ENCODE data around the gene PKD2. TPM values are rescaled to one million over a fixed set of nuclear protein-coding genes. Genes with fewer than 3 reads are reported as not detected.

Gene PKD2
- total and polyA plus RNA-seq, 2 of the 13 experiments (the other 11 are each of a cell fraction or from before 2014, with no cell fraction given), result 5.6 to 9.1 TPM

- TF ChIP-seq, protein P1, sequence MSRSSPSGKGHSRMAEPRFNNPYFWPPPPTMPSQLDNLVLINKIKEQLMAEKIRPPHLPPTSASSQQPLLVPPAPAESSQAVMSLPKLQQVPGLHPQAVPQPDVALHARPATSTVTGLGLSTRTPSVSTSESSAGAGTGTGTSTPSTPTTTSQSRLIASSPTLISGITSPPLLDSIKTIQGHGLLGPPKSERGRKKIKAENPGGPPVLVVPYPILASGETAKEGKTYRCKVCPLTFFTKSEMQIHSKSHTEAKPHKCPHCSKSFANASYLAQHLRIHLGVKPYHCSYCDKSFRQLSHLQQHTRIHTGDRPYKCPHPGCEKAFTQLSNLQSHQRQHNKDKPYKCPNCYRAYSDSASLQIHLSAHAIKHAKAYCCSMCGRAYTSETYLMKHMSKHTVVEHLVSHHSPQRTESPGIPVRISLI (CRISPR knock-in tag; IDR thresholded peaks at IDR 0.05; ENCODE audit: borderline replicate concordance), result no peak
- TF ChIP-seq CC2D1A (CRISPR knock-in tag; IDR thresholded peaks at IDR 0.05) (no peak), RFX3 (CRISPR knock-in tag; IDR thresholded peaks at IDR 0.05) (no peak), SALL2 (CRISPR knock-in tag; IDR thresholded peaks at IDR 0.05) (0 out of 2 replicates have a peak, but pooled peaks have one; percentile 39), KMT2B (CRISPR knock-in tag; IDR thresholded peaks at IDR 0.05) (0 out of 2 replicates have a peak, but pooled peaks have one; percentile 32), REXO4 (CRISPR knock-in tag; IDR thresholded peaks at IDR 0.05; ENCODE audit: borderline replicate concordance) (no peak), RXRA (CRISPR knock-in tag; IDR thresholded peaks at IDR 0.05) (no peak), MAFK (conservative IDR thresholded peaks at IDR 0.05 in 1 of 2, IDR thresholded peaks at IDR 0.05 in 1 of 2; ENCODE audit: low read length in 2 of 2) (no peak), ELF3 (CRISPR knock-in tag; IDR thresholded peaks at IDR 0.05) (peak; percentile 43; the same call in 1 of the 2 replicates), ZNF703 (CRISPR knock-in tag; IDR thresholded peaks at IDR 0.05; ENCODE audit: borderline replicate concordance) (no peak), E2F5 (CRISPR knock-in tag; conservative IDR thresholded peaks at IDR 0.05) (0 out of 2 replicates have a peak, but pooled peaks have one; percentile 45), TCF12 (IDR thresholded peaks at IDR 0.05) (no peak), TCF12 (CRISPR knock-in tag; IDR thresholded peaks at IDR 0.05) (peak; percentile 32; the same call in 1 of the 2 replicates), CREBL2 (CRISPR knock-in tag; IDR thresholded peaks at IDR 0.05; ENCODE audit: borderline replicate concordance) (no peak), YY1 (IDR thresholded peaks at IDR 0.05; ENCODE audit: insufficient read depth, insufficient replicate concordance, low read depth, low read length) (peak; percentile 13)
- TF ChIP-seq, protein P2, sequence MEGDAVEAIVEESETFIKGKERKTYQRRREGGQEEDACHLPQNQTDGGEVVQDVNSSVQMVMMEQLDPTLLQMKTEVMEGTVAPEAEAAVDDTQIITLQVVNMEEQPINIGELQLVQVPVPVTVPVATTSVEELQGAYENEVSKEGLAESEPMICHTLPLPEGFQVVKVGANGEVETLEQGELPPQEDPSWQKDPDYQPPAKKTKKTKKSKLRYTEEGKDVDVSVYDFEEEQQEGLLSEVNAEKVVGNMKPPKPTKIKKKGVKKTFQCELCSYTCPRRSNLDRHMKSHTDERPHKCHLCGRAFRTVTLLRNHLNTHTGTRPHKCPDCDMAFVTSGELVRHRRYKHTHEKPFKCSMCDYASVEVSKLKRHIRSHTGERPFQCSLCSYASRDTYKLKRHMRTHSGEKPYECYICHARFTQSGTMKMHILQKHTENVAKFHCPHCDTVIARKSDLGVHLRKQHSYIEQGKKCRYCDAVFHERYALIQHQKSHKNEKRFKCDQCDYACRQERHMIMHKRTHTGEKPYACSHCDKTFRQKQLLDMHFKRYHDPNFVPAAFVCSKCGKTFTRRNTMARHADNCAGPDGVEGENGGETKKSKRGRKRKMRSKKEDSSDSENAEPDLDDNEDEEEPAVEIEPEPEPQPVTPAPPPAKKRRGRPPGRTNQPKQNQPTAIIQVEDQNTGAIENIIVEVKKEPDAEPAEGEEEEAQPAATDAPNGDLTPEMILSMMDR (CRISPR knock-in tag; IDR thresholded peaks at IDR 0.05), result no peak
- TF ChIP-seq, protein P3, sequence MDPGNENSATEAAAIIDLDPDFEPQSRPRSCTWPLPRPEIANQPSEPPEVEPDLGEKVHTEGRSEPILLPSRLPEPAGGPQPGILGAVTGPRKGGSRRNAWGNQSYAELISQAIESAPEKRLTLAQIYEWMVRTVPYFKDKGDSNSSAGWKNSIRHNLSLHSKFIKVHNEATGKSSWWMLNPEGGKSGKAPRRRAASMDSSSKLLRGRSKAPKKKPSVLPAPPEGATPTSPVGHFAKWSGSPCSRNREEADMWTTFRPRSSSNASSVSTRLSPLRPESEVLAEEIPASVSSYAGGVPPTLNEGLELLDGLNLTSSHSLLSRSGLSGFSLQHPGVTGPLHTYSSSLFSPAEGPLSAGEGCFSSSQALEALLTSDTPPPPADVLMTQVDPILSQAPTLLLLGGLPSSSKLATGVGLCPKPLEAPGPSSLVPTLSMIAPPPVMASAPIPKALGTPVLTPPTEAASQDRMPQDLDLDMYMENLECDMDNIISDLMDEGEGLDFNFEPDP (CRISPR knock-in tag; conservative IDR thresholded peaks at IDR 0.05), result no peak
Observed at GRCh38 chr4:88008122-88008742, 797 bp downstream of the PKD2 start (continued).

Measured in HepG2 (cell line).